Immature natural killer cell (primary cell): ENCODE measurements around the gene GOSR2. TPM values are rescaled to one million over a fixed set of nuclear protein-coding genes. Genes with fewer than 3 reads are reported as not detected.

Experiments used
- DNase-seq, 3 donors: peaks; one replicate each; pipeline ENCODE4 v3.0.0; 2022; ENCODE audit warnings: mixed read lengths in 1 of 3
- H3K27ac Mint-ChIP-seq, 6 donors: one replicate each; pipeline ENCODE4 v1.8.0; 2020; ENCODE audit warnings: mixed read lengths in 6 of 6, mild to moderate bottlenecking in 5 of 6, inconsistent platforms in 4 of 6, moderate library complexity in 3 of 6
- H3K27me3 Mint-ChIP-seq, 3 donors: one replicate each; pipeline ENCODE4 v1.8.0; 2020 to 2021; ENCODE audit warnings: low read depth in 3 of 3, mild to moderate bottlenecking in 3 of 3, mixed read lengths in 3 of 3, moderate library complexity in 3 of 3, inconsistent platforms in 1 of 3
- H3K36me3 Mint-ChIP-seq, 3 donors: one replicate each; pipeline ENCODE4 v1.8.0; 2020; ENCODE audit warnings: mixed read lengths in 3 of 3, inconsistent platforms in 2 of 3, mild to moderate bottlenecking in 2 of 3
- H3K4me1 Mint-ChIP-seq, 2 donors: one replicate each; pipeline ENCODE4 v1.8.0; 2020; ENCODE audit warnings: inconsistent platforms in 2 of 2, mild to moderate bottlenecking in 2 of 2, mixed read lengths in 2 of 2, moderate library complexity in 1 of 2
- H3K4me3 Mint-ChIP-seq, 5 donors: one replicate each; pipeline ENCODE4 v1.8.0; 2020; ENCODE audit warnings: mild to moderate bottlenecking in 5 of 5, mixed read lengths in 5 of 5, inconsistent platforms in 3 of 5, moderate library complexity in 3 of 5
- H3K9me3 Mint-ChIP-seq, 6 donors: one replicate each; pipeline ENCODE4 v1.8.0; 2020; ENCODE audit warnings: mild to moderate bottlenecking in 6 of 6, mixed read lengths in 6 of 6, inconsistent platforms in 4 of 6, moderate library complexity in 3 of 6
- polyA plus RNA-seq, 3 donors: library from polyadenylated mRNA; unstranded; fragments of 300-500 nt; fragmentation: Illumina TruSeq; gene quantifications; one replicate each; pipeline ENCODE4 v1.2.3, GENCODE V29; 2021

The GOSR2 gene
- polyA plus RNA-seq, 3 donors from 2014 or later: 36.9 to 62.4 (median 57.6) TPM

DNA sequence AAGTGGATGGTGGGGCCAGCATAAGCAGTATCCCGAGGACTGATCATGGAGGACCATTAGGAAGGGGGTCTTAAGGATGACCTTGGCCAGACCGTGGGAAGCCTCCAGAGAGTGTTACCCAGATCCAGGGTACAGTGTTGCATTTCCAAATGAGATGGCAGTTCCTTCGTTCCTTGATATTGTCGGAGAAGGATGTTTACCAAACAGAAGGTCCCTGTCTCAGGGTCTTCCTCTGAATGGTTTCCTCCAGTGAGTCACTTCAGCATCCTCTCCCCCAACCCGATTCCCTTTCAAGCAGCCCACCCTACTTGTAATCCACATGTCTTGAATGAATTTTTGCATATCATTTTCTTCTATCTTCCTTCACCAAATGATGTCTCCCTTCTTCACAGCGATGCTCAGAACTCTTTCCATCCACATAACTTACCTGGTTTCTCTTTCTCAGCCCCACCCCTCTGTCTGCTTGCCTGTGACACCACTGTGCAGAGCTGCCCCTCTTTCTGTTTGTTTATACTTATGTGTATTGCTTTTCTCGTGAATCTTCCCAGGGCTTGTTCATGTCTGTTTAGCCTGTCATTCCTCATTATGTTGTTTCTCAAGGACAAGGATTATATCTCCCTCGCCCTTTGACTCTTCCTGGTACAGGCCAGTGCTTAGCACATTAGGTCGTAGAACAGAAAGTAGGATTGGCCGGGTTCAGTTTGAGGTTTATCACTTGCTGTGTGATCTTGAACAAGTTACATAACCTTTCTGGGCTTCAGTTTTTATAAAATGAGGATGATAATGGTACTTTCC, 5.7 kb downstream of the GOSR2 start:
- H3K4me3 Mint-ChIP-seq: no peak overlapping the region
- H3K9me3 Mint-ChIP-seq: no peaks in the 10 kb centered on the region
- peaks cover 0 to 3% (median 0%) of the 10 kb centered on the region in 3 donors for H3K27me3 Mint-ChIP-seq
- H3K27ac Mint-ChIP-seq: no peak overlapping the region
- H3K36me3 Mint-ChIP-seq: peaks cover 0 to 25% (median 10%) of the 10 kb centered on the region in 3 donors
- DNase-seq: no peak
- H3K4me1 Mint-ChIP-seq: peaks cover 52 to 59% of the 10 kb centered on the region in 2 donors

DNA sequence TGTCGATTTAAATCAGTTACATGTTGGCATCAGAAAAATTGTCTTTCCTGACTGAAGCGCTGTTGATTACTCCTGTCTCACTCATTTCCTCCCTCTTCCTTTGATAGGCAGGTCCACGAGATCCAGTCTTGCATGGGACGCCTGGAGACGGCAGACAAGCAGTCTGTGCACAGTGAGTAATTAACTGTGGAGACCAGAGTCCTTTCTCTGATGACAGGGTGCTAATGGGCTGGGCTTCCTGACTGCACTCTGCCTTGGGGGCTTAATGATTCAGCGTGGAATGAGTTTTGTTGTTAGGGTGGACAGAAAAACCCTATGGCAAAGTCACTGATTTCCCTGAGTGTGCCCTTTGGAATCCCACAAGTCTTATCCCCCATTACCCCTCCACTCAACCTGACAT, 6.5 kb downstream of the GOSR2 start:
- H3K27me3 Mint-ChIP-seq: peaks cover 0 to 3% (median 0%) of the 10 kb centered on the region in 3 donors
- DNase-seq: no peak
- H3K27ac Mint-ChIP-seq: peak overlapping the region in 1 of 6 donors; percentile 28
- H3K36me3 Mint-ChIP-seq: peaks cover 0 to 32% (median 10%) of the 10 kb centered on the region in 3 donors
- no peaks in the 10 kb centered on the region for H3K9me3 Mint-ChIP-seq
- no peak overlapping the region for H3K4me3 Mint-ChIP-seq
- H3K4me1 Mint-ChIP-seq: peaks cover 44 to 52% of the 10 kb centered on the region in 2 donors

- Mint-ChIP-seq H3K36me3 (peaks cover 0 to 38% (median 12%) of the 10 kb centered on the region in 3 donors), H3K4me3 (no peak overlapping the region), H3K9me3 (no peaks in the 10 kb centered on the region), H3K4me1 (peaks cover 39 to 46% of the 10 kb centered on the region in 2 donors), H3K27ac (no peak overlapping the region), H3K27me3 (peaks cover 0 to 3% (median 0%) of the 10 kb centered on the region in 3 donors)
- no peak for DNase-seq
Observed at GRCh38 chr17:46930051-46930450, 7.1 kb downstream of the GOSR2 start.

- peaks cover 0 to 50% (median 13%) of the 10 kb centered on the region in 3 donors for H3K36me3 Mint-ChIP-seq
- no peak overlapping the region for H3K27ac Mint-ChIP-seq
- DNase-seq: no peak
- H3K9me3 Mint-ChIP-seq: no peaks in the 10 kb centered on the region
- peaks cover 0 to 3% (median 0%) of the 10 kb centered on the region in 3 donors for H3K27me3 Mint-ChIP-seq
- H3K4me3 Mint-ChIP-seq: no peak overlapping the region
- H3K4me1 Mint-ChIP-seq: peaks cover 27 to 30% of the 10 kb centered on the region in 2 donors
Observed at GRCh38 chr17:46931596-46931995, 8.6 kb downstream of the GOSR2 start.

DNA sequence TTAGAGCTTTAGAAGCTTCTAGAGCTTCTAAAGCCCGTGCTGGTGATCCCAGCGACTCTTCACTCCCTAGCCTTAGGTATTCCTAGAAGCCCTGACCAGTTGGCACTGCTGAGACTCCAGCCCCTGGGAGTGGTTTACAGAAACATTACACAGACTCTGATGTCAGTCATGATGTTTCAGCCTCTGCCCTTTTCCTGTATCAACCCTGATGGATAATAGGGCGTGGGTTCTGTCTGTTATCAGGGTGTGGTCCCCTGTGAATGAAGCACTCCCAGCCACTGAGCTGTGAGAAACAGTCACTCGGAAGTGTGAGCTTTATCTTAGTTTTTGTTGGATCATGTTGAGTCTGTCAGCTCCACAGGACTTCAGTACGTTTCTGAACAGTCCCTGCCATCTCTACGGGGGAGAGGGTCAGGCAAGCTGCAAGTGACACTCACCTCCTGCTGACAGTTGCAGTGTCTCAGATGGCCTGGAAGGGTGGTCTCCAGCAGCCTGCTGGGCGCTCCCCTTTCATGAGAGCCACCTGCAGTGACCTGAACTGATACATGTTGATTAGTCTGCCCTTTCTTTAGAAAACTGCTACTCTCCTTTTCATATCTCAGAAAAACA, 12.8 kb downstream of the GOSR2 start:
- peaks cover 0 to 3% (median 0%) of the 10 kb centered on the region in 3 donors for H3K27me3 Mint-ChIP-seq
- DNase-seq: no peak
- H3K27ac Mint-ChIP-seq: peak overlapping the region in 1 of 6 donors; percentile 4
- H3K4me1 Mint-ChIP-seq: peaks cover under 1 to 2% of the 10 kb centered on the region in 2 donors
- H3K9me3 Mint-ChIP-seq: no peaks in the 10 kb centered on the region
- H3K36me3 Mint-ChIP-seq: peaks cover 9 to 82% (median 26%) of the 10 kb centered on the region in 3 donors
- no peak overlapping the region for H3K4me3 Mint-ChIP-seq

- H3K4me3 Mint-ChIP-seq: no peak overlapping the region
- peaks cover 27 to 34% of the 10 kb centered on the region in 2 donors for H3K4me1 Mint-ChIP-seq
- peaks cover 0 to 3% (median 3%) of the 10 kb centered on the region in 3 donors for H3K27me3 Mint-ChIP-seq
- peak overlapping the region in 4 of 6 donors; percentile 19 to 65 (median 36) for H3K27ac Mint-ChIP-seq
- H3K36me3 Mint-ChIP-seq: peaks cover 9 to 42% (median 16%) of the 10 kb centered on the region in 3 donors
- H3K9me3 Mint-ChIP-seq: no peaks in the 10 kb centered on the region
- DNase-seq: peak; percentile 29 to 49 (median 36)
Observed at GRCh38 chr17:46940692-46941404, 17.9 kb downstream of the GOSR2 start.

DNA sequence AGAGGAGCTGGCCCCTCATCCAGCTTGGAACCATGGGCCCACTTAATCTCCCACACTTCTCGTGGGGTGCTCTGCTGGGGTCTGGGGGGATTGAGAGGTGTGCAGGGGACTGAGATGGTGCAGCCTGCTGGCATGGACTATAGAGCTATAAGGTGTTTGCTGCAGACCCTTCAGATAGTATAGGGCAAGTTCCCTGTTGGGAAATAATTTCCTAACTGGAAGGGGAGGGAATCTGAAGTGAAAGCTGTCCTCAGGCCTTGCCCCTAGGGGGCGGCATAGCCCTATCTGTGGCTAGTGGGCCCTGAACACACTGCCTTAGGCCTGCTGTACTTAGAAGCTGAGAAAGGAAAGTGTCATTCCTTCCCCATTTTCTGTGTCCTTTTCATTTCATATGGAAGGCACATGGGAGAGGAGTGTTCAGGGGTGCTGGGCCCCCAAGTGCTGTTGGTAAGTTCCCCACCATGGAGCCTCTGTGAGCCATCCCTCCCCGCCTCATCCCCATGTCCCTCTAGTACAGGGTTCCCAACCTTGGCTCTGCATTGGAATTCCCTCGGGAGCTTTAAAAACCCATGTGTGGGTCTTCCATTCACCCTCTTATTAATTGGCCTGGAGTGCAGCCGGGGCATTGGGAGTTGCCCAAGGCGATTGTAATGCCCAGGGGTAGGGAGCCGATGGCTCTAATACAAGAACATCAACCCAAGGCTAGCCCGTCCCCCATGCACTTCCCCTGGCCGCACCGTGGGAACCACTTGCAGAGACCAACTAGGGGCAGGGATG, 19.7 kb downstream of the GOSR2 start:
- Mint-ChIP-seq H3K4me1 (peaks cover 27 to 34% of the 10 kb centered on the region in 2 donors), H3K27me3 (peaks cover 0 to 6% (median 6%) of the 10 kb centered on the region in 3 donors), H3K27ac (peak overlapping the region in 2 of 6 donors; percentile 40 to 67), H3K4me3 (no peak overlapping the region), H3K36me3 (peaks cover 3 to 24% (median 10%) of the 10 kb centered on the region in 3 donors), H3K9me3 (no peaks in the 10 kb centered on the region)
- peak; percentile 32 to 33 (median 32) for DNase-seq

DNA sequence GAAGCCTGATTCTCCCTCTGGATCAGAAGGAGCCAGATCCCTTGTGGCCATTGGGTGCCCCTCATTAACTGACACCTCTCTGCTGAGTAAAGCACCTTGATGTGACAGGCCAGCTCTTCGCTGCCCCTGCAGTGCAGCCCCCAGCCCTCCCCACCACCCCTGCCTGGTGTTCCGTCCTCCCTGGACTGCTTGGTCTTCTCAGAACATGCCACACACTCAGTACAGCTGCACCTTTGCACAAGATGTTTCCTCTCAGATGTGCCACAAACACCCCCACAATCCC, 20.2 kb downstream of the GOSR2 start:
- Mint-ChIP-seq H3K4me1 (peaks cover 27 to 34% of the 10 kb centered on the region in 2 donors), H3K27ac (peak overlapping the region in 1 of 6 donors; percentile 11), H3K4me3 (peak overlapping the region in 1 of 5 donors; percentile 60), H3K36me3 (peaks cover under 1 to 21% (median 10%) of the 10 kb centered on the region in 3 donors), H3K9me3 (no peaks in the 10 kb centered on the region), H3K27me3 (peaks cover 0 to 8% (median 6%) of the 10 kb centered on the region in 3 donors)
- DNase-seq: no peak

DNA sequence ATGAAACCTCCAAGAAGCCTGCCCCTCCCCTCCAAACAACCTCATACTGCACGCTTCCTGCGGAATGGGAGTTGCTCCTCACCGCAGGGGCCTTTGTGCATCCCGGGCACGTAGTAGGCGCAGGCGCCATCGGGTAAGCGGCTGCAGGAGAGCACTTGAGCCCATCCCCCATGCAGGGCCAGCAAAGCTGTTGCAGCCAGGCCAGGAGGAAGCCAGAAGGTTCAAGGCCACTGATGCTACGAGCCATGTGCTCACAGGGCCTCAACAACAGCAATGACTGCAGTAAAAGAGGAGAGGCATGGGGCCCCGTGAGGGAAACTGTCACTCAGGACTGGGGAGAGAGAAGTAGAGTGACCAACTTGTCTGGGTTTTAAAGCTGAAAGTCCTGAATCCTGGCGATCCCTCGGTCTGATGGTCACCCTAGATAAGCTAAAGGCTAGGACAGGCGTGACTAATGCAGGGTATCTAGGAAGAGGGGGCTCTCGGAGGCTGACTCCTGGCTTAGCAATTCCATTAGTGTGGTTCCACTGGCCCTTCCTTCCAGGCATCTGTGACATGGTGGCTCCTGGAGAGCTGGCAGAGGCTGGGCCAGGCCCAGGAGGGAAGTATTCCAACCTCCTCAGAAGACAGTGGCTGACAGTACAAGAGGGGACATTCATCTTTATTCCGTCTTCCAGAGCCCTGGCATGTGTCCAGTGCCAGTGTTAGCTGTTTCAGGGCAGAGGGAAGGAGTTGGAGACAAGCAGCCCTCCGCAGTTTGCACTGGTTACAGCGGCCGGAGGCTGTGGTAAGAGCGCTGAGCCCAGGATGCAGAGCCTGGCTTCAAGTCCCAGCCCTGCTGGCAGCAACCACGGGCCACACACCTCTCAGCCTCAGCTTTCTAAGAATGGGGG, 20.8 kb downstream of the GOSR2 start:
- peak in 1 of 3 donors; percentile 19 for DNase-seq
- Mint-ChIP-seq H3K4me3 (peak overlapping the region; percentile 27 to 70 (median 62)), H3K27me3 (peaks cover 0 to 8% (median 6%) of the 10 kb centered on the region in 3 donors), H3K4me1 (peaks cover 27 to 34% of the 10 kb centered on the region in 2 donors), H3K9me3 (no peaks in the 10 kb centered on the region), H3K36me3 (peaks cover 0 to 17% (median 10%) of the 10 kb centered on the region in 3 donors), H3K27ac (peak overlapping the region in 3 of 6 donors; percentile 11 to 56 (median 28))

DNA sequence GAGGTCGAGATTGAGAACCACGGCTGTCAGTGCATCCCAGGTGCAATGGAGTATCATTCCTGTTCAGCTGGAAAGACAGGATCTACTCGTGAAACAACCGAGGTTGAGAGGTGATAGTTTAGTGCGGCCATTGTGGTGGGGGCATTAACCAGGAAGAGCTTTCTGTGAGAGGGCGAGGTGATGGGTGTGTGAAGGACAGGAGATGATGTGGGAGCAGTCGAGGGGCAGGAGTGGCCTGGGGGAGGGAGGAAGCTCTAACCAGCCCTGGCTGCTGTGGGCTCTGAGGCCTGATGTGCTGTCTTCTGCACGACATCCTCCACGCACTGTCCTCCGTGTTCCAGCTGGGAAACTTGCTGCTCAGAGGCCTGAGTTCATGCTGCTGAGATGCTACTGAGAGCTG, 22.0 kb downstream of the GOSR2 start:
- H3K9me3 Mint-ChIP-seq: no peaks in the 10 kb centered on the region
- peak overlapping the region in 4 of 6 donors; percentile 38 to 82 (median 50) for H3K27ac Mint-ChIP-seq
- H3K4me3 Mint-ChIP-seq: peak overlapping the region; percentile 31 to 79 (median 65)
- peaks cover 27 to 34% of the 10 kb centered on the region in 2 donors for H3K4me1 Mint-ChIP-seq
- peaks cover 0 to 11% (median 3%) of the 10 kb centered on the region in 3 donors for H3K36me3 Mint-ChIP-seq
- no peak for DNase-seq
- peaks cover 0 to 8% (median 6%) of the 10 kb centered on the region in 3 donors for H3K27me3 Mint-ChIP-seq

GRCh38 chr17:46947216-46947615, 24.3 kb downstream of the GOSR2 start:
- Mint-ChIP-seq H3K4me1 (peaks cover 25 to 29% of the 10 kb centered on the region in 2 donors), H3K36me3 (peaks cover 0 to 5% (median 2%) of the 10 kb centered on the region in 3 donors), H3K4me3 (no peak overlapping the region), H3K9me3 (no peaks in the 10 kb centered on the region), H3K27ac (peak overlapping the region in 1 of 6 donors; percentile 45), H3K27me3 (peaks cover 0 to 6% (median 6%) of the 10 kb centered on the region in 3 donors)
- no peak for DNase-seq

- H3K4me3 Mint-ChIP-seq: no peak overlapping the region
Observed at GRCh38 chr17:46948544-46948943, 25.6 kb downstream of the GOSR2 start.

More at GRCh38 chr17:46948544-46948943, 25.6 kb downstream of the GOSR2 start:
- peaks cover 0 to 6% (median 5%) of the 10 kb centered on the region in 3 donors for H3K36me3 Mint-ChIP-seq
- H3K4me1 Mint-ChIP-seq: peaks cover 19 to 21% of the 10 kb centered on the region in 2 donors
- H3K27ac Mint-ChIP-seq: no peak overlapping the region
- H3K9me3 Mint-ChIP-seq: no peaks in the 10 kb centered on the region
- no peak for DNase-seq
- H3K27me3 Mint-ChIP-seq: peaks cover 0 to 7% (median 6%) of the 10 kb centered on the region in 3 donors
